SK-N-MC (cell line): ENCODE data around the gene TMEM273.

Experiments used
- FOXP2 ChIP-seq: optimal IDR thresholded peaks from 2 replicates; pipeline ENCODE3; 2011; ENCODE audit warnings: mild to moderate bottlenecking, moderate library complexity; ENCODE audit not compliant: insufficient read depth; ENCODE audit errors: extremely low read length, control extremely low read depth
- POLR2AphosphoS5 ChIP-seq: IDR thresholded peaks from 2 replicates; pipeline ENCODE4 v1.6.1; 2012; ENCODE audit warnings: mild to moderate bottlenecking, low read depth, low read length, borderline replicate concordance

DNA sequence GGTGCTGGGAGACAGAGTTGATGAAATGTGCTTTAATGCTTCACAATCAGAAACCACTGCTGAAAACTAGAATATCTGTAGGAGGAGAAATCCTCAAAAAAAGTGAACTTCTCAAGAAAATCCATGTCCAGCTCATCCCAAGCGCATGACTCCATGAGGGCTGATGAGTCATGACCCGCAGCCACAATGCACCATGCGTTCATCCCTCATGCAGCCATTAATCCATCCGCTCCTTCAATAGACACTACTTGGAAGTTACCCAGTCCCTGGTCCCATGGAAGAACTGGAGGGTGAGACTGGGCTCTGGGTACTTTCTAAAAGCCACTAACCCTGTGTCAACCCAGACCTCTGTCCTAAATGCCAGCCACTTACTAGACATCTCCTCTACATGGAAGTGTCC is 24.4 kb downstream of the TMEM273 start:
- no peak for TF ChIP-seq POLR2AphosphoS5
- no peak for TF ChIP-seq FOXP2
